A549 (cell line): ENCODE data around the gene TRMT10C. TPM values are rescaled to one million over a fixed set of nuclear protein-coding genes. Genes with fewer than 3 reads are reported as not detected.
A peak's percentile ranks its signal among the peaks of the same experiment; 100 is the strongest.

Source experiments
- ATAC-seq, 2 experiments: fragments of 200-7000 bp in 1 of 2; fragments of >200 bp in 1 of 2; cut with Nextera tagmentation in 1 of 2; cut with Tn5 transposase in 1 of 2; 3 replicates each; pipeline versions ENCODE4 v1.8.0 to v1.9.1; 2018 to 2020; ENCODE audit warnings: mild to moderate bottlenecking in 1 of 2, moderate library complexity in 1 of 2
- CTCF ChIA-PET: fragments of 300-600 bp; sonication (Branson Sonifier 250); formaldehyde crosslinking; extraction: SDS; loops from one replicate; lab custom pipeline; 2021; ENCODE audit warnings: antibody characterized with exemption, inconsistent platforms; lab: Yijun Ruan, JAX
- POLR2A ChIA-PET: fragments of 350-600 bp; formaldehyde crosslinking; extraction: SDS; loops from one replicate; lab custom pipeline; 2021; ENCODE audit warnings: antibody characterized with exemption, inconsistent platforms; lab: Yijun Ruan, JAX
- DNase-seq, 2 experiments: peaks; one replicate each; pipeline versions ENCODE4 v3.0.0 to v3.0.0-alpha.2; 2011 to 2016; ENCODE audit warnings: low read depth in 1 of 2, low spot score in 1 of 2
- FAIRE-seq: peaks from 2 replicates; lab custom pipeline; 2011; peaks lifted over from hg19 to GRCh38; lab: Jason Lieb, UNC
- H3K27ac ChIP-seq, 2 experiments: fragments of >200 bp; sonication (Bioruptor Twin); formaldehyde crosslinking; 3 replicates each; pipeline ENCODE4 v1.5.1; 2016 to 2017
- H3K4me1 ChIP-seq: fragments of >200 bp; sonication (Bioruptor Twin); formaldehyde crosslinking; 3 replicates; pipeline ENCODE4 v1.6.1; 2016
- H3K4me2 ChIP-seq: fragments of >200 bp; sonication (Bioruptor Twin); formaldehyde crosslinking; 3 replicates; pipeline ENCODE4 v1.6.1; 2016
- H3K4me3 ChIP-seq: fragments of >200 bp; sonication (Bioruptor Twin); formaldehyde crosslinking; 3 replicates; pipeline ENCODE4 v1.5.1; 2016
- H3K9me3 ChIP-seq: fragments of >200 bp; sonication (Bioruptor Twin); formaldehyde crosslinking; 3 replicates; pipeline ENCODE4 v1.6.1; 2016
- BHLHE40 ChIP-seq: IDR thresholded peaks from 2 replicates; pipeline ENCODE4 v1.6.1; 2012; ENCODE audit warnings: low read depth, low read length, inconsistent platforms
- CBX8 ChIP-seq: fragments of 200-600 bp; sonication (generic); IDR thresholded peaks from 2 replicates; pipeline ENCODE4 v1.6.1; 2016
- CEBPB ChIP-seq, 2 experiments: fragments of >200 bp in 1 of 2; sonication (Bioruptor Twin) in 1 of 2; formaldehyde crosslinking in 1 of 2; IDR thresholded peaks; 2 replicates each; pipeline ENCODE4 v1.6.1; 2012 to 2016
- CHD2 ChIP-seq: fragments of 150-350 bp; IDR thresholded peaks from 2 replicates; pipeline ENCODE4 v1.6.1; 2014; ENCODE audit warnings: low read length; ENCODE audit not compliant: partially characterized antibody
- CHD4 ChIP-seq: fragments of 200-600 bp; sonication (generic); IDR thresholded peaks from 2 replicates; pipeline ENCODE4 v1.6.1; 2016; ENCODE audit warnings: antibody characterized with exemption, mild to moderate bottlenecking, borderline replicate concordance
- E2F6 ChIP-seq: IDR thresholded peaks from 2 replicates; pipeline ENCODE4 v1.6.1; 2012; ENCODE audit warnings: low read depth, borderline replicate concordance
- EHMT2 ChIP-seq: fragments of 200-600 bp; sonication (generic); IDR thresholded peaks from 2 replicates; pipeline ENCODE4 v1.6.1; 2016; ENCODE audit warnings: antibody characterized with exemption, low read depth, mild to moderate bottlenecking, moderate library complexity
- ELK1 ChIP-seq: fragments of 150-350 bp; IDR thresholded peaks from 2 replicates; pipeline ENCODE4 v1.6.1; 2014; ENCODE audit warnings: low read depth, mild to moderate bottlenecking, low read length
- EP300 ChIP-seq, 2 experiments: fragments of >200 bp; sonication (Bioruptor Twin); formaldehyde crosslinking; IDR thresholded peaks; 2 replicates in 1 of 2; 3 replicates in 1 of 2; pipeline ENCODE4 v1.6.1; 2016 to 2017
- ESRRA ChIP-seq: fragments of 150-350 bp; IDR thresholded peaks from 2 replicates; pipeline ENCODE4 v1.6.1; 2014; ENCODE audit warnings: mild to moderate bottlenecking, low read length, borderline replicate concordance
- FOSB ChIP-seq: fragments of 250-450 bp; sonication (Bioruptor Pico); IDR thresholded peaks from 2 replicates; pipeline ENCODE4 v1.5.0; 2020; ENCODE audit warnings: mild to moderate bottlenecking, moderate library complexity
- FOSL2 ChIP-seq, 2 experiments: fragments of 450-650 bp in 1 of 2; fragments of >200 bp in 1 of 2; sonication (Bioruptor Twin) in 1 of 2; formaldehyde crosslinking; IDR thresholded peaks; 2 replicates each; pipeline versions ENCODE4 v1.5.0 to v1.6.1; 2016 to 2020; ENCODE audit warnings: mild to moderate bottlenecking in 1 of 2, moderate library complexity in 1 of 2
- HEYL ChIP-seq: fragments of 250-450 bp; sonication (Bioruptor Pico); IDR thresholded peaks from 2 replicates; pipeline ENCODE4 v1.8.0; 2021; ENCODE audit warnings: mild to moderate bottlenecking, moderate library complexity
- HOXA7 ChIP-seq: fragments of 250-450 bp; sonication (Bioruptor Pico); IDR thresholded peaks from 2 replicates; pipeline ENCODE4 v1.5.0; 2020; ENCODE audit warnings: mild to moderate bottlenecking, moderate library complexity
- HOXB5 ChIP-seq: fragments of 250-450 bp; sonication (Bioruptor Pico); IDR thresholded peaks from 2 replicates; pipeline ENCODE4 v1.5.0; 2020; ENCODE audit warnings: mild to moderate bottlenecking, moderate library complexity
- JUN ChIP-seq, 2 experiments: fragments of >200 bp; sonication (Bioruptor Twin); formaldehyde crosslinking; IDR thresholded peaks; 2 replicates in 1 of 2; 3 replicates in 1 of 2; pipeline ENCODE4 v1.6.1; 2016 to 2017
- KDM1A ChIP-seq: fragments of 200-600 bp; sonication (generic); IDR thresholded peaks from 2 replicates; pipeline ENCODE4 v1.6.1; 2016; ENCODE audit warnings: low read depth, mild to moderate bottlenecking
- KDM5A ChIP-seq: fragments of 200-600 bp; sonication (generic); IDR thresholded peaks from 2 replicates; pipeline ENCODE4 v1.6.1; 2016; ENCODE audit warnings: antibody characterized with exemption, mild to moderate bottlenecking
- MAX ChIP-seq: IDR thresholded peaks from 2 replicates; pipeline ENCODE4 v1.6.1; 2012
- NR3C1 ChIP-seq: fragments of >200 bp; sonication (Bioruptor Twin); formaldehyde crosslinking; IDR thresholded peaks from 3 replicates; pipeline ENCODE4 v1.6.1; 2017
- PHF8 ChIP-seq: fragments of 200-600 bp; sonication (generic); IDR thresholded peaks from 2 replicates; pipeline ENCODE4 v1.6.1; 2016; ENCODE audit warnings: low read depth, mild to moderate bottlenecking, antibody characterized with exemption, moderate library complexity, borderline replicate concordance
- POLR2A ChIP-seq: IDR thresholded peaks from 2 replicates; pipeline ENCODE4 v1.6.1; 2012; ENCODE audit warnings: mild to moderate bottlenecking, low read length
- POLR2AphosphoS2 ChIP-seq: conservative IDR thresholded peaks from 2 replicates; pipeline ENCODE4 v1.6.1; 2012; ENCODE audit warnings: low read length, improper control_type of control experiment, inconsistent platforms
- RARB ChIP-seq: fragments of 250-450 bp; sonication (Bioruptor Pico); IDR thresholded peaks from 2 replicates; pipeline ENCODE4 v1.8.0; 2021; ENCODE audit warnings: mild to moderate bottlenecking, moderate library complexity
- TFCP2L1 ChIP-seq: fragments of 250-450 bp; sonication (Bioruptor Pico); IDR thresholded peaks from 2 replicates; pipeline ENCODE4 v1.5.0; 2021; ENCODE audit warnings: mild to moderate bottlenecking
- TP53 ChIP-seq: fragments of 250-450 bp; sonication (Bioruptor Pico); IDR thresholded peaks from 2 replicates; pipeline ENCODE4 v1.5.0; 2021; ENCODE audit warnings: mild to moderate bottlenecking, moderate library complexity
- USF2 ChIP-seq: fragments of 450-650 bp; IDR thresholded peaks from 2 replicates; pipeline ENCODE4 v1.6.1; 2014; ENCODE audit warnings: antibody characterized with exemption
- ZC3H11A ChIP-seq: fragments of 450-650 bp; IDR thresholded peaks from 2 replicates; pipeline ENCODE4 v1.6.1; 2014; ENCODE audit warnings: antibody characterized with exemption, mild to moderate bottlenecking
- ZNF302 ChIP-seq: fragments of 250-450 bp; sonication (Bioruptor Pico); IDR thresholded peaks from 2 replicates; pipeline ENCODE4 v1.9.0; 2021; ENCODE audit warnings: inconsistent platforms, mild to moderate bottlenecking, moderate library complexity
- WGBS: methylation state at CpG from one replicate; pipeline ENCODE4 v1.1.6; 2017; ENCODE audit errors: missing lambda C conversion rate; 5-methylcytosine and 5-hydroxymethylcytosine counted together
- polyA plus RNA-seq, 4 experiments: library from polyadenylated mRNA; depleted of rRNA in 3 of 4; stranded (reverse); fragments of >200 nt; fragmentation: RNase III in 1 of 4; extraction: RNeasy Plus Mini Kit Qiagen cat#74134 plus additional on column Dnase treatment in 1 of 4; gene quantifications; 2 replicates in 3 of 4; 3 replicates in 1 of 4; pipeline ENCODE4 v1.2.3, GENCODE V29; 2011 to 2017
- TF ChIP-seq, protein P1 (sequence below): fragments of >200 bp; sonication (Bioruptor Twin); formaldehyde crosslinking; IDR thresholded peaks from 3 replicates; pipeline ENCODE4 v1.5.1; 2016

The TRMT10C gene
- polyA plus RNA-seq, 2 of the 4 experiments (the other 2 are of a cell fraction), result 30.8 to 37.0 TPM

DNA sequence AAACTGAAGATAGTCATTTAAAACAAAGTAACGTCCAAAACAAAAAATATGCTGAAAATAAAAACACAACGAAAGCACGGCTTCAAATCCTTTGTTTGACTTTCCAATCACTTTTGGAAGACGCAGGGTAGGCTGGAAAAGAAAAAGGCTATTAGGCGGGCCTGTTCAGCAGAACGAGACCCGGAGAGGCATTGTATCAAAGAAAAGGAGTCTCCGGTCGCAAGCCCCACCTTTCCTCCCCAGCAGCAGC is 49.3 kb upstream of the TRMT10C start:
- ATAC-seq (peak; percentile 64 to 71; a peak in 4 of 6 replicates), FAIRE-seq (no peak), DNase-seq (no peak)
- peak overlapping the region; percentile 88 to 89 for H3K27ac ChIP-seq
- 1% methylated on average over 9 of the region's 9 CpGs for WGBS
- no peaks in the 10 kb centered on the region for H3K9me3 ChIP-seq
- peak overlapping the region; percentile 69 for H3K4me3 ChIP-seq
- POLR2A ChIA-PET, result interaction anchor here (1.4 to 2.1 kb wide), 2 partner anchors 49 to 62 kb away, joined by 5 to 8 read pairs; partner anchors contain the start of genes PCNP and TRMT10C
- H3K4me1 ChIP-seq, result peaks cover 5% of the 10 kb centered on the region; the same call in 1 of the 3 replicates
- peak overlapping the region; percentile 78 for H3K4me2 ChIP-seq
- CTCF ChIA-PET, result interaction anchor here (1.3 to 1.4 kb wide), 2 partner anchors 317 to 326 kb away, joined by 3 read pairs; no protein-coding TSS in a partner anchor
- TF ChIP-seq RARB (CRISPR knock-in tag) (no peak), JUN (IDR thresholded peaks at IDR 0.05) (0 out of 5 replicates have a peak, but pooled peaks of 1 of the 2 experiments have one; percentile 10)

DNA sequence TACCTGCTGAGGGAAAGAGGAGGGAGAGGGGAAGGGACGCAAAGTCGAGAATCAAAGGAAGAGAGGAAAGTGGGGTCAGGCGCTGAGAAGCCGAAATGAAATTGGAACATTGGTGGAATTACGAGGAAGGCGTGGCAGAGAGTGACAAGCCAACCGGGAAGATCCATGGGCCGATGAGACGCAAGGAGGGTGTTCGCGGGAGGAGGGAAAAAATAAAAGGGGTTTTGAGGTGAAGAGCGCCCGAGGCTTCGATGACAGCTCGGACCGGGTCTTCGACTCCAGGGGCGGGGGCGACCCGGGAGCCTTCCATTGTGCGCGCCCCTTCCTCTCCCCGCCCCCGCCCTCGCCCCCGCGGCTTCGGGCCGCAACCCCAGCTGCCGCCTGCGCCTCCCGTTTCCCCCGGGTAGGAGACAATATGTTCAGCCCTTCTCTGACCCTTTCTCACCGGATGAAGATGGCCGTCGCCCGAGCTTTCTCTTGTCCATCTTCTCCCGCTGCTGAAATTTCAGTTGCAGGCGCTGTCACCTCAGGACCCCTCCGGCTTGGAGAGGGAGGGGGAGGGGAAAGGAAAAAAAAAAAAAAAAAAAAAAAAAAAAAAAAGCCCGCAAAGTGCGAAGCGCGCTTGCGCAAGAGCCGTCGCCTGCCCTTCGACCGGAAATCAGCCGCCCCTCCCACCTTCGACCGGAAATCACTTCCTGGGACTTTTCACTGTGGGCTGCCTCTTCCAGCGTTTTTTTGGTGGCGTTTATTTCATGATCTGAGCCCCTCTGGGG is 48.8 kb upstream of the TRMT10C start, which contains the start of gene SENP7:
TSS of gene SENP7 (minus strand) at position 567 of the 773 bp plus-strand sequence. CDS start at position 485, 82 bp downstream.
- CTCF ChIA-PET, result interaction anchor here (1.3 to 1.8 kb wide), 3 partner anchors 10 to 327 kb away, joined by 3 to 4 read pairs (median 3); no protein-coding TSS in a partner anchor

More for the DNA sequence above, 48.8 kb upstream of the TRMT10C start, which contains the start of gene SENP7:
- peak; percentile 85 to 86 for DNase-seq
- Histone ChIP-seq H3K27ac (peak within 1 kb of the TSS; percentile 88 to 89), H3K4me2 (peak within 1 kb of the TSS; percentile 78), H3K4me3 (peak within 1 kb of the TSS; percentile 69), H3K9me3 (no peaks in the 10 kb centered on the region), H3K4me1 (peaks cover 5% of the 10 kb centered on the region; the same call in 1 of the 3 replicates)
- WGBS, result under 1% methylated on average over 46 of the region's 54 CpGs
- FAIRE-seq, result peak; percentile 18
- POLR2A ChIA-PET, result interaction anchor here (0.7 to 2.1 kb wide), 3 partner anchors 49 to 61 kb away, joined by 5 to 8 read pairs (median 6); partner anchors contain the start of genes PCNP and TRMT10C
- peak; percentile 92 for ATAC-seq
- no peak for TF ChIP-seq TFCP2L1 (CRISPR knock-in tag)
- TF ChIP-seq, protein P1, sequence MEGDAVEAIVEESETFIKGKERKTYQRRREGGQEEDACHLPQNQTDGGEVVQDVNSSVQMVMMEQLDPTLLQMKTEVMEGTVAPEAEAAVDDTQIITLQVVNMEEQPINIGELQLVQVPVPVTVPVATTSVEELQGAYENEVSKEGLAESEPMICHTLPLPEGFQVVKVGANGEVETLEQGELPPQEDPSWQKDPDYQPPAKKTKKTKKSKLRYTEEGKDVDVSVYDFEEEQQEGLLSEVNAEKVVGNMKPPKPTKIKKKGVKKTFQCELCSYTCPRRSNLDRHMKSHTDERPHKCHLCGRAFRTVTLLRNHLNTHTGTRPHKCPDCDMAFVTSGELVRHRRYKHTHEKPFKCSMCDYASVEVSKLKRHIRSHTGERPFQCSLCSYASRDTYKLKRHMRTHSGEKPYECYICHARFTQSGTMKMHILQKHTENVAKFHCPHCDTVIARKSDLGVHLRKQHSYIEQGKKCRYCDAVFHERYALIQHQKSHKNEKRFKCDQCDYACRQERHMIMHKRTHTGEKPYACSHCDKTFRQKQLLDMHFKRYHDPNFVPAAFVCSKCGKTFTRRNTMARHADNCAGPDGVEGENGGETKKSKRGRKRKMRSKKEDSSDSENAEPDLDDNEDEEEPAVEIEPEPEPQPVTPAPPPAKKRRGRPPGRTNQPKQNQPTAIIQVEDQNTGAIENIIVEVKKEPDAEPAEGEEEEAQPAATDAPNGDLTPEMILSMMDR, result no peak
- TF ChIP-seq RARB (CRISPR knock-in tag), result no peak
- no peak for TF ChIP-seq FOSB (CRISPR knock-in tag)
- peak; percentile 22; the same call in 1 of the 2 replicates for TF ChIP-seq PHF8
- TF ChIP-seq HOXA7 (CRISPR knock-in tag), result no peak
- no peak for TF ChIP-seq POLR2AphosphoS2
- TF ChIP-seq POLR2A, result peak; percentile 41
- no peak for TF ChIP-seq USF2
- no peak for TF ChIP-seq ZC3H11A
- peak; percentile 39; the same call in 1 of the 2 replicates for TF ChIP-seq E2F6
- peak; percentile 50; the same call in 1 of the 2 replicates for TF ChIP-seq MAX
- no peak for TF ChIP-seq HEYL (CRISPR knock-in tag)
- TF ChIP-seq FOSL2 (IDR thresholded peaks at IDR 0.05), result no peak
- TF ChIP-seq FOSL2 (CRISPR knock-in tag; IDR thresholded peaks at IDR 0.05), result no peak
- TF ChIP-seq ELK1, result no peak
- TF ChIP-seq EP300 (IDR thresholded peaks at IDR 0.05), result no peak
- no peak for TF ChIP-seq TP53 (CRISPR knock-in tag)
- peak; percentile 82 to 94 for TF ChIP-seq CEBPB (IDR thresholded peaks at IDR 0.05)
- no peak for TF ChIP-seq HOXB5 (CRISPR knock-in tag)
- no peak for TF ChIP-seq BHLHE40
- no peak for TF ChIP-seq CHD2
- no peak for TF ChIP-seq CHD4
- no peak for TF ChIP-seq EHMT2
- TF ChIP-seq ESRRA, result no peak
- TF ChIP-seq ZNF302, result no peak
- no peak for TF ChIP-seq KDM5A
- no peak for TF ChIP-seq CBX8
- TF ChIP-seq KDM1A, result no peak
- no peak for TF ChIP-seq NR3C1
- peak; percentile 55 to 58; a peak in 3 of 5 replicates for TF ChIP-seq JUN (IDR thresholded peaks at IDR 0.05)
- TF ChIP-seq, all 56 proteins: peak for 6
